ENCODE results near the gene CHST12. TPM values are rescaled to one million over a fixed set of nuclear protein-coding genes. Genes with fewer than 3 reads are reported as not detected.

CHST12 gene
- polyA plus RNA-seq, 4 donors = 8.3 to 13.9 (median 11.4) TPM

GRCh38 chr7:2495418-2496299, 92.2 kb downstream of the CHST12 start:
- no peak for DNase-seq (ENCODE audit: low read depth in 4 of 4, low spot score in 3 of 4)

DNA sequence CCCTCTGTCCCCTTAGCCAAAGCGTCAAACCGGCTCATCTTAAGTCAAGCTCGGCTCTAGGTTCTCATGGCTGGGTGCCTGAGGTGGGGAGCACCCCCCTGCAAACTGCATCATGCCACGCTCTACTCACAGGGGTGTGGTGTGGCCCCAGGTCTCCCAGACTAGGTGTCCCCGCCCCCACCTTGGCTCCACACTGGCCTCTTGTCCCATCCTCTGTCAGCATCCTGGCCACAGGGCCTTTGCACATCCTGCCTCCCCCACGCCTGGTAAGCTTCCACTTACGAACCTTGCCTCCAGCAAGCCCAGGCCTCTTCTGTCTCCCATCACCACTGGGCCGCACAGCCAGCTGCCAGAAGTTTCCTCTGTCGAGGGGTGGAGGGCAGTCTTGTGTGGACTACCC, 93.0 kb downstream of the CHST12 start:
- DNase-seq (ENCODE audit: low read depth in 4 of 4, low spot score in 3 of 4) = no peak

GRCh38 chr7:2497065-2497464, 93.7 kb downstream of the CHST12 start:
- DNase-seq (ENCODE audit: low read depth in 4 of 4, low spot score in 3 of 4) = no peak

GRCh38 chr7:2497500-2498336, 94.3 kb downstream of the CHST12 start:
- no peak for DNase-seq (ENCODE audit: low read depth in 4 of 4, low spot score in 3 of 4)

Other genes with a start within 250 kb of the CHST12 start
- gene MAD1L1, start 170.7 kb upstream of the CHST12 start, polyA plus RNA-seq (ENCODE audit: insufficient read length in 4 of 4) = 10 to 100 TPM; 18.9 to 24.5 (median 21.3) TPM
- gene MRM2, start 161.4 kb upstream of the CHST12 start, polyA plus RNA-seq (ENCODE audit: insufficient read length in 4 of 4) = 10 to 100 TPM; 26.2 to 39.6 (median 36.0) TPM
- gene NUDT1, start 161.4 kb upstream of the CHST12 start, polyA plus RNA-seq (ENCODE audit: insufficient read length in 4 of 4) = 10 to 100 TPM; 19.3 to 25.8 (median 19.8) TPM
- 10 to 100 TPM; 26.6 to 43.2 (median 35.4) TPM for gene SNX8, start 89.2 kb upstream of the CHST12 start, polyA plus RNA-seq (ENCODE audit: insufficient read length in 4 of 4)
- gene EIF3B, start 48.8 kb upstream of the CHST12 start, polyA plus RNA-seq (ENCODE audit: insufficient read length in 4 of 4) = 100 to 1,000 TPM; 108 to 191 (median 142) TPM
- gene GRIFIN, start 72.8 kb downstream of the CHST12 start, polyA plus RNA-seq (ENCODE audit: insufficient read length in 4 of 4) = not detected
- 10 to 100 TPM; 10.7 to 34.9 (median 28.1) TPM for gene LFNG, start 116.2 kb downstream of the CHST12 start, polyA plus RNA-seq (ENCODE audit: insufficient read length in 4 of 4)
- 10 to 100 TPM; 23.1 to 40.9 (median 25.2) TPM for gene BRAT1, start 151.9 kb downstream of the CHST12 start, polyA plus RNA-seq (ENCODE audit: insufficient read length in 4 of 4)
- 10 to 100 TPM; 16.5 to 24.7 (median 19.4) TPM for gene IQCE, start 155.4 kb downstream of the CHST12 start, polyA plus RNA-seq (ENCODE audit: insufficient read length in 4 of 4)
- gene TTYH3, start 228.4 kb downstream of the CHST12 start, polyA plus RNA-seq (ENCODE audit: insufficient read length in 4 of 4) = 100 to 1,000 TPM in 2 of 4 donors, 10 to 100 TPM in 2; 81.9 to 146 (median 108) TPM

All from left renal pelvis (tissue), 4 donors.